Right lobe of liver (tissue), 6 donors: ENCODE data around the gene GPI. TPM values are rescaled to one million over a fixed set of nuclear protein-coding genes. Genes with fewer than 3 reads are reported as not detected.
"Not testable (repeated sequence)": the region's sequence is repeated elsewhere in the genome, so short reads cannot be mapped to it uniquely, and the experiment has no call there.

Experiments used
- ATAC-seq, 4 donors: fragments of 200-7000 bp; cut with Tn5 transposase; one replicate each; pipeline ENCODE4 v1.9.1; 2020; ENCODE audit warnings: mild to moderate bottlenecking in 4 of 4, moderate library complexity in 4 of 4
- DNase-seq, 3 donors: peaks; one replicate each; pipeline ENCODE4 v3.0.0-alpha.2; 2020
- H3K27ac ChIP-seq, 3 donors: fragments of 200-600 bp; one replicate each; pipeline ENCODE4 v1.8.0; 2022
- H3K27me3 ChIP-seq, 2 donors: fragments of 200-600 bp; one replicate each; pipeline ENCODE4 v1.8.0; 2022
- H3K36me3 ChIP-seq, 4 donors: fragments of 200-600 bp; sonication (generic) in 1 of 4; one replicate each; pipeline versions ENCODE4 v1.5.1 to v1.8.0; 2017 to 2022; ENCODE audit warnings: control low read depth in 1 of 4
- H3K4me1 ChIP-seq, 4 donors: fragments of 200-600 bp; sonication (generic) in 1 of 4; one replicate each; pipeline versions ENCODE4 v1.5.1 to v1.8.0; 2017 to 2022; ENCODE audit warnings: control low read depth in 1 of 4
- H3K4me3 ChIP-seq, 3 donors: fragments of 200-600 bp; one replicate each; pipeline ENCODE4 v1.8.0; 2022
- H3K9me3 ChIP-seq, 4 donors: fragments of 200-600 bp; sonication (generic) in 1 of 4; one replicate each; pipeline versions ENCODE4 v1.5.1 to v1.8.0; 2017 to 2022; ENCODE audit warnings: control low read depth in 1 of 4
- CTCF ChIP-seq, 4 donors: fragments of 200-600 bp in 3 of 4; fragments of 450-650 bp in 1 of 4; IDR thresholded peaks; one replicate each; pipeline versions ENCODE4 v1.5.1 to v1.8.0; 2016 to 2022; ENCODE audit warnings: antibody characterized with exemption in 4 of 4, mild to moderate bottlenecking in 2 of 4
- POLR2A ChIP-seq: fragments of 450-650 bp; IDR thresholded peaks from one replicate; pipeline ENCODE4 v1.6.1; 2017; ENCODE audit warnings: antibody characterized with exemption, mild to moderate bottlenecking
- WGBS: methylation state at CpG from one replicate; pipeline ENCODE4 v1.1.6; 2018; ENCODE audit warnings: low coverage, low lambda C conversion rate; ENCODE audit not compliant: insufficient coverage; ENCODE audit errors: missing lambda C conversion rate; 5-methylcytosine and 5-hydroxymethylcytosine counted together
- intact Hi-C, 2 donors: fragments of 100-400 bp; cut with DNase I; formaldehyde crosslinking; loops; one replicate each; pipeline versions ENCODE4 v1.11.2 to v1.14.1; 2022
- total RNA-seq, 6 experiments: library from RNA; depleted of rRNA in 2 of 6; stranded (reverse); fragments of >200 nt in 2 of 6; fragmentation: NEBNext Ultra II Directional in 3 of 6; extraction: Animal tissue kit (Norgen Biotek cat#: 25700) in 3 of 6; gene quantifications; one replicate each; pipeline versions ENCODE4 v1.1.0 to v1.2.4, GENCODE V29; 2016 to 2023
- donor health status: DM: no; HTN: yes; CAD: no.
- donor health status: DM: no; HTN: no; CAD: no.
- donor health status: DM: no; HTN: no; CAD: no.
- donor health status: DM: no; HTN: yes; CAD: no.
- donor health status: DM: no; HTN: yes; CAD: no.

GPI gene
- total RNA-seq, 6 experiments from 2014 or later: 163 to 364 (median 256) TPM

GRCh38 chr19:34382471-34382870 is 17.5 kb downstream of the GPI start:
- Histone ChIP-seq H3K4me3 (no peak overlapping the region), H3K36me3 (peaks cover 15 to 87% (median 48%) of the 10 kb centered on the region in 4 donors)
- TF ChIP-seq CTCF (IDR thresholded peaks at IDR 0.05) (no peak), POLR2A (no peak)

GRCh38 chr19:34383599-34383998 is 18.6 kb downstream of the GPI start:
- H3K9me3 ChIP-seq: no peaks in the 10 kb centered on the region
- H3K27me3 ChIP-seq: no peaks in the 10 kb centered on the region
- peaks cover 13 to 85% (median 45%) of the 10 kb centered on the region in 4 donors for H3K36me3 ChIP-seq
- TF ChIP-seq CTCF (IDR thresholded peaks at IDR 0.05) (no peak), POLR2A (no peak)
- WGBS: 100% methylated on average over 1 of the region's 5 CpGs
- ATAC-seq (no peak), DNase-seq (no peak)
- no peak overlapping the region for H3K4me3 ChIP-seq
- intact Hi-C loops: no loop called here
- no peak overlapping the region for H3K27ac ChIP-seq
- H3K4me1 ChIP-seq: no peaks in the 10 kb centered on the region

More at GRCh38 chr19:34382471-34382870, 17.5 kb downstream of the GPI start:
- no peaks in the 10 kb centered on the region for H3K4me1 ChIP-seq
- H3K27me3 ChIP-seq: no peaks in the 10 kb centered on the region
- H3K9me3 ChIP-seq: no peaks in the 10 kb centered on the region
- intact Hi-C loops: no loop called here
- ATAC-seq (no peak), DNase-seq (no peak)
- WGBS: 100% methylated on average over 2 of the region's 4 CpGs
- no peak overlapping the region for H3K27ac ChIP-seq

- no peak for ATAC-seq
Measured at GRCh38 chr19:34386645-34387445, 21.8 kb downstream of the GPI start.

GRCh38 chr19:34387446-34387810 is 22.4 kb downstream of the GPI start:
- 100% methylated on average over 1 of the region's 1 CpG for WGBS

More at GRCh38 chr19:34386645-34387445, 21.8 kb downstream of the GPI start:
- H3K27me3 ChIP-seq: no peaks in the 10 kb centered on the region
- no peak overlapping the region for H3K27ac ChIP-seq
- no peak overlapping the region for H3K4me3 ChIP-seq
- TF ChIP-seq CTCF (IDR thresholded peaks at IDR 0.05) (no peak), POLR2A (no peak)
- no peaks in the 10 kb centered on the region for H3K4me1 ChIP-seq
- intact Hi-C loops: no loop called here
- DNase-seq: no peak
- no peaks in the 10 kb centered on the region for H3K9me3 ChIP-seq
- 93% methylated on average over 3 of the region's 9 CpGs for WGBS
- peaks cover 9 to 79% (median 38%) of the 10 kb centered on the region in 4 donors for H3K36me3 ChIP-seq

GRCh38 chr19:34388745-34389144 is 23.7 kb downstream of the GPI start:
- ATAC-seq, intact Hi-C loops, H3K27me3 ChIP-seq, H3K4me1 ChIP-seq, H3K4me3 ChIP-seq, DNase-seq, H3K9me3 ChIP-seq, H3K27ac ChIP-seq: not testable (repeated sequence)
- H3K36me3 ChIP-seq: peaks cover 0 to 68% (median 36%) of the 10 kb centered on the region in 4 donors
- 100% methylated on average over 1 of the region's 2 CpGs for WGBS

More at GRCh38 chr19:34387446-34387810, 22.4 kb downstream of the GPI start:
- intact Hi-C loops: no loop called here
- no peaks in the 10 kb centered on the region for H3K9me3 ChIP-seq
- no peaks in the 10 kb centered on the region for H3K4me1 ChIP-seq
- no peaks in the 10 kb centered on the region for H3K27me3 ChIP-seq
- ATAC-seq (no peak), DNase-seq (no peak)
- H3K4me3 ChIP-seq: no peak overlapping the region
- TF ChIP-seq CTCF (IDR thresholded peaks at IDR 0.05): no peak
- no peak for TF ChIP-seq POLR2A
- H3K36me3 ChIP-seq: peaks cover 5 to 74% (median 36%) of the 10 kb centered on the region in 4 donors
- no peak overlapping the region for H3K27ac ChIP-seq
